ENCODE results near the gene ADGRV1.

ADGRV1 gene

GRCh38 chr5:90598293-90598692 lies 39.7 kb downstream of the ADGRV1 start:
- POLR2A ChIA-PET = interaction anchor here (1.7 kb wide), 1 partner anchor 39 kb away, joined by 3 read pairs; the partner anchor contains the start of gene ADGRV1
- CTCF ChIA-PET = interaction anchor here (0.6 kb wide), 1 partner anchor 123 kb away, joined by 4 read pairs; no protein-coding TSS in a partner anchor

More at GRCh38 chr5:90598293-90598692, 39.7 kb downstream of the ADGRV1 start:
- no peaks in the 10 kb centered on the region for H3K36me3 ChIP-seq (ENCODE audit: control insufficient read depth in 2 of 2, insufficient read depth in 1 of 2, low read length in 2 of 2)
- no peak for TF ChIP-seq IKZF3 (tag by site-specific recombination; IDR thresholded peaks at IDR 0.05)
- TF ChIP-seq ZBTB49 (tag by site-specific recombination; IDR thresholded peaks at IDR 0.05; ENCODE audit: low read depth) = no peak
- TF ChIP-seq ZNF121 (tag by site-specific recombination; IDR thresholded peaks at IDR 0.05) = no peak
- TF ChIP-seq PRDM10 (tag by site-specific recombination; IDR thresholded peaks at IDR 0.05) = no peak
- no peak for TF ChIP-seq TCF7L2 (IDR thresholded peaks at IDR 0.05; ENCODE audit: borderline replicate concordance, low read depth, low read length)
- no peak for TF ChIP-seq ZNF221 (tag by site-specific recombination; IDR thresholded peaks at IDR 0.05; ENCODE audit: borderline replicate concordance)
- TF ChIP-seq ZBTB7A (tag by site-specific recombination; IDR thresholded peaks at IDR 0.05; ENCODE audit: low read depth) = no peak
- TF ChIP-seq, protein P1, sequence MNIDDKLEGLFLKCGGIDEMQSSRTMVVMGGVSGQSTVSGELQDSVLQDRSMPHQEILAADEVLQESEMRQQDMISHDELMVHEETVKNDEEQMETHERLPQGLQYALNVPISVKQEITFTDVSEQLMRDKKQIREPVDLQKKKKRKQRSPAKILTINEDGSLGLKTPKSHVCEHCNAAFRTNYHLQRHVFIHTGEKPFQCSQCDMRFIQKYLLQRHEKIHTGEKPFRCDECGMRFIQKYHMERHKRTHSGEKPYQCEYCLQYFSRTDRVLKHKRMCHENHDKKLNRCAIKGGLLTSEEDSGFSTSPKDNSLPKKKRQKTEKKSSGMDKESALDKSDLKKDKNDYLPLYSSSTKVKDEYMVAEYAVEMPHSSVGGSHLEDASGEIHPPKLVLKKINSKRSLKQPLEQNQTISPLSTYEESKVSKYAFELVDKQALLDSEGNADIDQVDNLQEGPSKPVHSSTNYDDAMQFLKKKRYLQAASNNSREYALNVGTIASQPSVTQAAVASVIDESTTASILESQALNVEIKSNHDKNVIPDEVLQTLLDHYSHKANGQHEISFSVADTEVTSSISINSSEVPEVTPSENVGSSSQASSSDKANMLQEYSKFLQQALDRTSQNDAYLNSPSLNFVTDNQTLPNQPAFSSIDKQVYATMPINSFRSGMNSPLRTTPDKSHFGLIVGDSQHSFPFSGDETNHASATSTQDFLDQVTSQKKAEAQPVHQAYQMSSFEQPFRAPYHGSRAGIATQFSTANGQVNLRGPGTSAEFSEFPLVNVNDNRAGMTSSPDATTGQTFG (tag by site-specific recombination; IDR thresholded peaks at IDR 0.05; ENCODE audit: borderline replicate concordance) = no peak
- TF ChIP-seq, protein P2, sequence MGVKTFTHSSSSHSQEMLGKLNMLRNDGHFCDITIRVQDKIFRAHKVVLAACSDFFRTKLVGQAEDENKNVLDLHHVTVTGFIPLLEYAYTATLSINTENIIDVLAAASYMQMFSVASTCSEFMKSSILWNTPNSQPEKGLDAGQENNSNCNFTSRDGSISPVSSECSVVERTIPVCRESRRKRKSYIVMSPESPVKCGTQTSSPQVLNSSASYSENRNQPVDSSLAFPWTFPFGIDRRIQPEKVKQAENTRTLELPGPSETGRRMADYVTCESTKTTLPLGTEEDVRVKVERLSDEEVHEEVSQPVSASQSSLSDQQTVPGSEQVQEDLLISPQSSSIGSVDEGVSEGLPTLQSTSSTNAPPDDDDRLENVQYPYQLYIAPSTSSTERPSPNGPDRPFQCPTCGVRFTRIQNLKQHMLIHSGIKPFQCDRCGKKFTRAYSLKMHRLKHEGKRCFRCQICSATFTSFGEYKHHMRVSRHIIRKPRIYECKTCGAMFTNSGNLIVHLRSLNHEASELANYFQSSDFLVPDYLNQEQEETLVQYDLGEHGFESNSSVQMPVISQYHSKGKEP (tag by site-specific recombination; IDR thresholded peaks at IDR 0.05) = no peak
- TF ChIP-seq, protein P3, sequence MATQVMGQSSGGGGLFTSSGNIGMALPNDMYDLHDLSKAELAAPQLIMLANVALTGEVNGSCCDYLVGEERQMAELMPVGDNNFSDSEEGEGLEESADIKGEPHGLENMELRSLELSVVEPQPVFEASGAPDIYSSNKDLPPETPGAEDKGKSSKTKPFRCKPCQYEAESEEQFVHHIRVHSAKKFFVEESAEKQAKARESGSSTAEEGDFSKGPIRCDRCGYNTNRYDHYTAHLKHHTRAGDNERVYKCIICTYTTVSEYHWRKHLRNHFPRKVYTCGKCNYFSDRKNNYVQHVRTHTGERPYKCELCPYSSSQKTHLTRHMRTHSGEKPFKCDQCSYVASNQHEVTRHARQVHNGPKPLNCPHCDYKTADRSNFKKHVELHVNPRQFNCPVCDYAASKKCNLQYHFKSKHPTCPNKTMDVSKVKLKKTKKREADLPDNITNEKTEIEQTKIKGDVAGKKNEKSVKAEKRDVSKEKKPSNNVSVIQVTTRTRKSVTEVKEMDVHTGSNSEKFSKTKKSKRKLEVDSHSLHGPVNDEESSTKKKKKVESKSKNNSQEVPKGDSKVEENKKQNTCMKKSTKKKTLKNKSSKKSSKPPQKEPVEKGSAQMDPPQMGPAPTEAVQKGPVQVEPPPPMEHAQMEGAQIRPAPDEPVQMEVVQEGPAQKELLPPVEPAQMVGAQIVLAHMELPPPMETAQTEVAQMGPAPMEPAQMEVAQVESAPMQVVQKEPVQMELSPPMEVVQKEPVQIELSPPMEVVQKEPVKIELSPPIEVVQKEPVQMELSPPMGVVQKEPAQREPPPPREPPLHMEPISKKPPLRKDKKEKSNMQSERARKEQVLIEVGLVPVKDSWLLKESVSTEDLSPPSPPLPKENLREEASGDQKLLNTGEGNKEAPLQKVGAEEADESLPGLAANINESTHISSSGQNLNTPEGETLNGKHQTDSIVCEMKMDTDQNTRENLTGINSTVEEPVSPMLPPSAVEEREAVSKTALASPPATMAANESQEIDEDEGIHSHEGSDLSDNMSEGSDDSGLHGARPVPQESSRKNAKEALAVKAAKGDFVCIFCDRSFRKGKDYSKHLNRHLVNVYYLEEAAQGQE (tag by site-specific recombination; IDR thresholded peaks at IDR 0.05) = no peak
- TF ChIP-seq OVOL3 (tag by site-specific recombination; IDR thresholded peaks at IDR 0.05) = no peak
- TF ChIP-seq YY2 (tag by site-specific recombination; IDR thresholded peaks at IDR 0.05) = no peak
- no peak for TF ChIP-seq KLF1 (tag by site-specific recombination; IDR thresholded peaks at IDR 0.05)
- H3K4me3 ChIP-seq (ENCODE audit: low read depth, low read length) = no peak overlapping the region
- H3K27ac ChIP-seq (ENCODE audit: extremely low read depth, low read depth, low read length) = no peak overlapping the region
- H3K4me1 ChIP-seq (ENCODE audit: control insufficient read depth, insufficient read depth, low read length) = no peaks in the 10 kb centered on the region
- H3K9me3 ChIP-seq (ENCODE audit: control insufficient read depth, insufficient read depth, low read depth, low read length) = no peaks in the 10 kb centered on the region
